SK-N-MC (cell line): ENCODE measurements around the gene OR1I1.

Source experiments
- DNase-seq: peaks from one replicate; pipeline ENCODE4 v3.0.0-alpha.2; 2011; ENCODE audit warnings: low read depth, low spot score
- H3K27ac ChIP-seq: fragments of 200-600 bp; sonication (generic); 2 replicates; pipeline ENCODE4 v1.5.1; 2016; ENCODE audit warnings: mixed run types
- H3K36me3 ChIP-seq: fragments of 200-600 bp; sonication (generic); 2 replicates; pipeline ENCODE4 v1.6.1; 2017; ENCODE audit warnings: antibody characterized with exemption, low read length, mixed read lengths; ENCODE audit not compliant: insufficient read depth
- H3K4me3 ChIP-seq: fragments of 200-600 bp; sonication (generic); 2 replicates; pipeline ENCODE4 v1.5.1; 2016
- H3K9ac ChIP-seq: fragments of 200-600 bp; sonication (generic); 2 replicates; pipeline ENCODE4 v1.8.0; 2017; ENCODE audit warnings: mixed run types, mixed read lengths; ENCODE audit not compliant: insufficient read length
- H3K9me3 ChIP-seq: fragments of 200-600 bp; sonication (generic); 2 replicates; pipeline ENCODE4 v1.6.1; 2017; ENCODE audit warnings: low read depth, mild to moderate bottlenecking, antibody characterized with exemption, low read length, moderate library complexity, mixed read lengths
- EZH2 ChIP-seq: fragments of 200-600 bp; sonication (generic); IDR thresholded peaks from one replicate; pipeline ENCODE4 v1.6.1; 2017; ENCODE audit warnings: antibody characterized with exemption
- FOXP2 ChIP-seq: optimal IDR thresholded peaks from 2 replicates; pipeline ENCODE3; 2011; ENCODE audit warnings: mild to moderate bottlenecking, moderate library complexity; ENCODE audit not compliant: insufficient read depth; ENCODE audit errors: extremely low read length, control extremely low read depth
- POLR2AphosphoS5 ChIP-seq: IDR thresholded peaks from 2 replicates; pipeline ENCODE4 v1.6.1; 2012; ENCODE audit warnings: mild to moderate bottlenecking, low read depth, low read length, borderline replicate concordance

Gene OR1I1

DNA sequence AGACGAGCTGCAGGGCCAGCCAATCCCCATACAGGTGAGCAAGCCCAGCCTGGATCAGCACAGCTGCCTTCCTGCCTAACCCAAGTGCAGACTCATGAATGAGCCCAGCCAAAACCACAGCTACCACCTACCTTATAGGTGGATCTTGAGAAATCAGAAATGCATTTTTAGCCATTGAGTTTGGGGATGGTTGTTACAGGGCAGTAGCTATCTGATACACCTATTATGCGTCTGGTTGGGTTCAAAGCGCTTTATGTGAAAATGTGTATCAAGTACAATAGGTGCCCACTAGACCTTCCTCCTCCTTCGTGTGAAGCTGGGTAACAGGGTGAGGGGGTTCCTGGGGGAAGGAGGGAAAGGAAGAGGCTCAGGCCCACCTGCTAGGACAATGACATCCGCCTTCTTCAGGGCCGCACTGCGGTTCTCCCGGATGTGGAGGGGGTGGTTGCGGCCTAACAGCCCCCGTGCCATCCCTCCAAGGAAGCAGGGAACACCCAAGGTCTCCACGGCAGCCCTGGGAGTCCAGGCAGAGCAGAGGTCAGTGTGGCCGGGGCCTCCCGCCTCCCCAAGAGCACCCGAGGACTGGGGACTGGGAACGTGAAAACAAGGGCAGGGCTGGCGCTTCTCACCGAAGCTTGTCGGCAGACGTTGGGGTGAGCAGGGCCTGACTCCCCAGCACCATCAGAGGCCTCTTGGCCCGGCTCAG is 36.9 kb downstream of the OR1I1 start:
- Histone ChIP-seq H3K36me3 (peaks cover 73% of the 10 kb centered on the region), H3K27ac (no peak overlapping the region), H3K4me3 (no peak overlapping the region), H3K9me3 (no peaks in the 10 kb centered on the region), H3K9ac (no peak overlapping the region)
- no peak for DNase-seq
- TF ChIP-seq POLR2AphosphoS5 (no peak), EZH2 (no peak), FOXP2 (no peak)

DNA sequence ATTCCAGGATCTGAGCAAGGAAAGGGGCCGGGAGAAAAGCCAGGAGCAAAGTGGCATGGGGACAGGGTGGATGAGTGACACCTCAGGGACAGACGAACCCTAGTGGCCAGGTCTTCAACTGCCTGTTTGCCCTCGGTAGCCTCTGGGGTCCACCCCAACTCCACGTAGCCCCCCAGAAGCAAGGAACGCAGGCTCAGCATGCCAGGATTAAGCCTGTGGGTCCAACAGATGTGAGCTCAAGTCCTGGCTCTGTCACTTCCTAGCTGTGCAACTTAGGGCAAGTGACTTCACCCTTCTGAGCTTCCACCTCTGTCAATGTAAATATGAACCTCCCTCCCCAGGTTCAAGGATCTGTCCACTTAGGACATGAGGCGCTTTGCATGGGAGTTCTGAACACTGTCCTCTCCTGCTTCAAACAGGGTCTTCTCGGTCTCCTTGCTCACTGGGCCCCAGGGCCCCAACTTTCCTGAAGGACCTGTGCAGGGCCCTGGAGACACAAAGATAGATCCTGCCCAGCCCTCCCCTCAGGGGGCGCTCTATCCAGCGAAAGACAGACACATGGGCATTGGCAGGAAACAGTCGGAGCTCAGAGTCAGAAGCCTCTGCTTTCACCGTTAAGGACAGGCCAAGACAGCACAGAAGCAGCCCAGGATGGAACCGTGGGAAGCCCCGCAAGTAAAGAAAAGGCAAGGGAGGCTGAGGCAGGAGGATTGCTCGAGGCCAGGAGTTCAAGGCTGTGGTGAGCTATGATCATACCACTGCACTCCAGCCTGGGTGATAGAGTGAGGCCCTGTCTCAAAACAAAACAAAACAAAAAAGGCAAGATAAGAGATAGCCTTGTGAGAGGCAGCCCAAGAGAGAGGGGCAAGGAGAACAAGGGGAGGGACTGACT is 38.4 kb downstream of the OR1I1 start:
- TF ChIP-seq POLR2AphosphoS5 (no peak), FOXP2 (no peak), EZH2 (no peak)
- peaks cover 63% of the 10 kb centered on the region for H3K36me3 ChIP-seq
- H3K9me3 ChIP-seq, result no peaks in the 10 kb centered on the region
- H3K27ac ChIP-seq, result no peak overlapping the region
- no peak overlapping the region for H3K4me3 ChIP-seq
- DNase-seq, result no peak
- H3K9ac ChIP-seq, result no peak overlapping the region

DNA sequence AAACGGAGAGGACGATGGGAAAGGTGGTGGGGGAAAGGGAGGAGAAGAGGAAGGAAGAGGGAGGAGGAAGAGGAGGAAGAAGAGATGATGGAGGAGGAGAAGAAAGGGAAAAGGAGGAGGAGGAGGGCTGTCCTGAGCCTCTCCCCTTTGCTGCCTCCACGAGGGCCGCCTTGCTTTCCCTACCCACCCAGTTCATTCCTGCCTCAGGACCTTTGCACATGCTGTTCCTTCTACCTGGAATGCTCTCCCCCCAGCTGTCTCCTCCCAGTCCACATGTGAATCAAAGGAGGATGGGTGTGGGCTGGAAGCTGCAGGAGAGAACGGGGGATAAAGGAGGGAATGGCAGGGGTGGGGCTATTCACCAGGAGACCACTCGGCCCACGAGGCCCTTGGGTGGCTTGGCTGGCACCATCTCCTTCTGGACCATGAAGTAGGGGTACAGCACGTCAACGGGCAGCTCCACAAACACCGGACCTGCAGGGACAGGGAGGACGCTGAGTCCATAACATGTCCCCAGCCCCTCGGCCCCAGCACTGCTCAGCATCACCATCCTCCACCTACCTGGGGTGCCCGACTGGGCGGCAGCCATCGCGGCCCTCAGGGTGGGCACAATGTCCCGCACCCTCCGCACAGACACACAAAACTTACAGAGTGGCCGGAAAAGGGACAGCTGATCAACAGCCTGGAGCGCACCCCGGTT is 40.5 kb downstream of the OR1I1 start:
- Histone ChIP-seq H3K27ac (no peak overlapping the region), H3K9ac (no peak overlapping the region), H3K36me3 (peaks cover 44% of the 10 kb centered on the region), H3K4me3 (no peak overlapping the region), H3K9me3 (no peaks in the 10 kb centered on the region)
- TF ChIP-seq FOXP2 (no peak), EZH2 (no peak), POLR2AphosphoS5 (no peak)
- DNase-seq, result no peak

DNA sequence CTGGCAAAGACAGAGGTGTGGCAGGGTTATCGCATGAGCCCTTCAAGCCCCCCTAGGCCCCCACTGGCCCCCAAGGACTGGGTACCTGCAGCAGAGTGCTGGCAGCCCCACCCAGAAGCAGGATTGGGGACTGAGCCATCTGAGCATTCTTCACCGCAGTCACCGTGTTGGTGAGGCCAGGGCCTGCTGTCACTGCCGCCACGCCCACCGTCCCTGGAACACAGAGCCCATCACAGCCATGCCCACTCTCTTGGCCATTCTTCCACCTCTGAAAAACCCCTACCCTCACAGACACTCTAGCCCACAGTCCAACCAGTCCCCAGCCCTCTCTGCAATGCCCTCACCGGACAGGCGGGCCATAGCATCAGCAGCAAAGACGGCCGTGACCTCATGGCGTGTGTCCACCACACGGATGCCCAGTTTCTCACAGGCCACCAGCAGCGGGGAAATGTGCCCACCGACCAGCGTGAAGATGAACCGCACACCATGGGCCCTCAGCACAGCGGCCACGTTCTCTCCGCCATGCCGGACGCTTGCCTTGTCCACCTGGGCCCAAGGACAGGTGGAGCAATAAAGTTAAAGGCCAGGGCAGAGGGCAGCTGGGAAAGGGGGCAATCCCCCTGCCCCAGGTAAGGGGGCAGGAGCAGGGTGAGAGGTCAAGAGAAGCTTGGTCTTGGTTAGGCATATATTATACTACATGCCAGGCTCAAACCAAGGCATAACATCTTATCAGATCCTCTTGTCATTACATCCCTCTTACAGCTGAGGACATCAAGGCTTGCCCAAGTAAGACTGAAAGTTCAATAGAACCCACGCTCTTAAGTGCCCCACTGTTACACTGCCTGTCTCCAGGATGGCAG is 41.2 kb downstream of the OR1I1 start:
- no peak for TF ChIP-seq EZH2
- TF ChIP-seq POLR2AphosphoS5, result no peak
- no peak for TF ChIP-seq FOXP2
- no peak overlapping the region for H3K4me3 ChIP-seq
- no peaks in the 10 kb centered on the region for H3K9me3 ChIP-seq
- peaks cover 37% of the 10 kb centered on the region for H3K36me3 ChIP-seq
- DNase-seq, result no peak
- no peak overlapping the region for H3K27ac ChIP-seq
- H3K9ac ChIP-seq, result no peak overlapping the region

DNA sequence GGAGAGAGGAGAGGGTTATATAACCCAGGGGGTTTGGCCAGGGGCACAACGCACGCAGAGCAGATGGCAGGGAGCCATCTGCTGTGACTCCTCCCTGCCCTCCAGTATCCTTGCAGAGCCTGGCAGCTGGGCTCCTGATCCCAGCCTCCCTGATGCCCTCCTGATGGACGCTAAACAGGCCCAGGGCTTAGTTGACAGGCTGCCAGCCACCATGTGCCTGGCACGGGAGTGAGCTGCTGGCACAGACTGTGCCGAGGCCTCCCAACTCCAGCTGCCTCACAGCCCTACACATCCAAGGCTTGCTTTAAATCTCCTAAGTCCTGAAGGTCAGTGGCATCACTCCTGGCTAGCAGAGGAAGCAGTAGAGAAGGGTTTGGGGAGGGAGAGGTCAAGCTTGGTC is 41.9 kb downstream of the OR1I1 start:
- H3K9ac ChIP-seq, result no peak overlapping the region
- H3K9me3 ChIP-seq, result no peaks in the 10 kb centered on the region
- TF ChIP-seq EZH2, result no peak
- no peak for TF ChIP-seq POLR2AphosphoS5
- TF ChIP-seq FOXP2, result no peak
- peaks cover 31% of the 10 kb centered on the region for H3K36me3 ChIP-seq
- no peak overlapping the region for H3K4me3 ChIP-seq
- no peak for DNase-seq
- no peak overlapping the region for H3K27ac ChIP-seq

DNA sequence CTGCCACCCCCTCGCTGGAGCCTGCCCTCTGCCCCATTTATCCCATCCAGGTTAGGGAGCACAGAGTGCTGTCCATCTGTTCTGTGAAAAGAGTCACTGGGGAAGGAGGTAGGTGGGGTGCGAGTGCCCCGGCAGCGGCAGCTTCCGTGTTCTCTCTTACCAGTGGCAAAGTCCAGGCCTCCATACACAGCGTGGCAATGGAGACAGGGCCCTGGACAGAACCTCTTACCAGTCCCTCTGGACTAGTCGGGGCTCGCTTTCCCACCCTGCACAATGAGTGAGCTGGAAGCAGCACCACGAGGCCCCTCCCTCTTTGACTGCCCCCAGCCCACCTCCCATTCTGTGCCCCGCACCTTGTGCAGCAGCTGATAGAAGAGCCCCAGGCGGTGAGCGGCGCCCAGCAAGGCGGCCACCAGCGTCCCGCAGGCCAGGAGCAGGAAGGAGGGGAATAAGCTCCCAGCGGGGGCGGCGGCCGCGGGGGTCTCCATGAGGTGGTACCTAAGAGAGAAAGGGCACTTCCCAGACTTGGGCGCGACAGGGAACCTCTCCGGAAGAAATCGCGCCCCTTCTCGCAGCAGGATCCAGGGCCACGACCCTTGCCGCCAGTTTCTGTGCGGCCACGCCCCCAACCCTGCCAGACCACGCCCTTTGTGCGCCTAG is 42.7 kb downstream of the OR1I1 start:
- Histone ChIP-seq H3K9ac (peak overlapping the region; percentile 94), H3K27ac (no peak overlapping the region), H3K4me3 (peak overlapping the region; percentile 98), H3K36me3 (peaks cover 23% of the 10 kb centered on the region; the same call in 1 of the 2 replicates), H3K9me3 (no peaks in the 10 kb centered on the region)
- no peak for DNase-seq
- TF ChIP-seq FOXP2, result no peak
- TF ChIP-seq POLR2AphosphoS5, result no peak
- no peak for TF ChIP-seq EZH2

DNA sequence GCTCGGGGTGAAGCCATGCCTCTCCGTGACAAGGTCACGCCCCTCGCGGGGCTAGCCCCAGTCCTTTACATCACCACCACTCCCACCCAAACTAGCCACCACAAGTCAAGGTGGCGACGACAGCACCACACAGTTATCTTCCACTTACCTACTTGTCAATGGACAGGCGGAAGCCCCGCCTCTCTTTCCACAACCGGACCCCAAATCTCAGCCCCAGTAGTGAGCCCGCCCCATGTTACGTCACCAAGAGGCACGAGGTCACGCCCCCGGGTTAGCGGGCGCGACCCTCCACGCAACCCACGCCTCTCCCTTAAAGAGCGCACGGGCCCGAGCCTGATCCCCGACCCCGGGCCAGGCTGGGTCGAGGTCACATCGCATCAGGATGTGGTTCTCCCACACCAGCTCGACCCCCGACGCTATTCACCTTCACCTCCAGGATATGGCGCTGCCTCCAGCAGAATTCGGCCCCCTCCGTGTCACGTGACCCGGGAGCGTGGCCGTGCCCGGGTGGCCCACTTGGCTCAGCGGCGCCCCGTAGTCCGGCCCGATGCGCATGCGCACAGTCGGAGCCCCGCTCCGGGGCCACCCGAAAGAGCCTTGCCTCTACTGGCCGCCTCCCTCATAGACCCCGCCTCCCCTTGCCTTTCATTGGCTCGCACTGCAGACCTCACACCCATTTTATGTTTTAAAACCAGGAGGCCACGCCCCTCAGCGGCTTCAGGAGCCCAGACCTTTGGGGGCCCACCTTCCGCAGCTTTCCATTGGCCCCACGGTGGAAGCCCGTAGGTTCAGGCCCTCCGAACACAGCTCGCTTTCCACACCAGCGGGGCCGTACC is 43.4 kb downstream of the OR1I1 start:
- Histone ChIP-seq H3K9me3 (no peaks in the 10 kb centered on the region), H3K36me3 (peaks cover 15% of the 10 kb centered on the region; the same call in 1 of the 2 replicates), H3K4me3 (peak overlapping the region; percentile 98), H3K27ac (peak overlapping the region; percentile 90), H3K9ac (peak overlapping the region; percentile 94)
- TF ChIP-seq EZH2 (no peak), POLR2AphosphoS5 (peak; percentile 73; the same call in 1 of the 2 replicates)
- DNase-seq, result peak; percentile 84
